GM18502 (cell line): Measurements from ENCODE around the gene B4GAT1.
A peak's percentile ranks its signal among the peaks of the same experiment; 100 is the strongest.

Experiments
- ATAC-seq: cut with Tn5 transposase; IDR thresholded peaks from one replicate; pipeline ENCODE4 v1.9.1; 2021; ENCODE audit warnings: mild to moderate bottlenecking; ENCODE audit not compliant: unreplicated experiment, poor library complexity

B4GAT1 gene

GRCh38 chr11:66338276-66339161 is 8.9 kb downstream of the B4GAT1 start:
- ATAC-seq: no peak

GRCh38 chr11:66337103-66337899 is 10.1 kb downstream of the B4GAT1 start:
- ATAC-seq: no peak

- ATAC-seq: peak; percentile 70
Measured at GRCh38 chr11:66336234-66337102, 11.0 kb downstream of the B4GAT1 start, which contains the start of gene RIN1. TSS of gene RIN1 (minus strand) at chr11:66336434. CDS start at chr11:66336402, 32 bp downstream.

DNA sequence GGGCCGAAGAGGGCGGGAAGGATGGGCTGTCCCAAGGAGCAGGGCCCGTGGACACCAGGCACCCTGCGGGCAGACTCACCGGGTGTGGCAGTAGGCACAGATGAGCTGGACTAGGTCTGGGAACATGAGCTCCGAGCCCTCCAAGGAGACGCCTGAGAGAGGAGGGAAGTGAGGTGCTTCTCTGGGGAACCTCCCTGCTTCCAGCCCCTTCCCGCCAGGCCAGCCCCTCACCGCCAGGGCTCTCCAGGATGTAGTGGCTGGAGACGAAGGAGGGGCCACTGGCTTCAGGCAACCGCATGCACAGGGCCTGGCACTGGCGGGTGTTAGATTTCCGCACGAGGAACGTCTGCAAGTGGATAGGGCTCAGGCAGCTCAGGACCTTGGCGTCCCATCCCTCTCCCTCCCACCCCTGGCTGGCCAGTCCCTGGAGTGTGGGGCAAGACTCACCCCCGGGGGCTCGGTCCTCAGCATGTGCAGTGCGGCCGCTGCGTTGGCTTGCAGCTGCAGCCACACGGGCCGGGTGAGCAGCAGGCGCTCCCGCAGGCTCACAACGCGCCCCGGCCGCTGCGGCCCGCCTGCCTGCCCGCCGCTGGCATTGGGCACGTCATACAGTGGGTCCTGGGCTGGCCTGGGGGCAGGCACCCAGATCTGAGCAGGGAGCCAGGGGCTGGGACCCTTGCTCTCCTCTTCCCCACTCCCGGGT is 11.7 kb downstream of the B4GAT1 start:
- no peak for ATAC-seq

- no peak for ATAC-seq
Measured at GRCh38 chr11:66334605-66335442, 12.6 kb downstream of the B4GAT1 start.

DNA sequence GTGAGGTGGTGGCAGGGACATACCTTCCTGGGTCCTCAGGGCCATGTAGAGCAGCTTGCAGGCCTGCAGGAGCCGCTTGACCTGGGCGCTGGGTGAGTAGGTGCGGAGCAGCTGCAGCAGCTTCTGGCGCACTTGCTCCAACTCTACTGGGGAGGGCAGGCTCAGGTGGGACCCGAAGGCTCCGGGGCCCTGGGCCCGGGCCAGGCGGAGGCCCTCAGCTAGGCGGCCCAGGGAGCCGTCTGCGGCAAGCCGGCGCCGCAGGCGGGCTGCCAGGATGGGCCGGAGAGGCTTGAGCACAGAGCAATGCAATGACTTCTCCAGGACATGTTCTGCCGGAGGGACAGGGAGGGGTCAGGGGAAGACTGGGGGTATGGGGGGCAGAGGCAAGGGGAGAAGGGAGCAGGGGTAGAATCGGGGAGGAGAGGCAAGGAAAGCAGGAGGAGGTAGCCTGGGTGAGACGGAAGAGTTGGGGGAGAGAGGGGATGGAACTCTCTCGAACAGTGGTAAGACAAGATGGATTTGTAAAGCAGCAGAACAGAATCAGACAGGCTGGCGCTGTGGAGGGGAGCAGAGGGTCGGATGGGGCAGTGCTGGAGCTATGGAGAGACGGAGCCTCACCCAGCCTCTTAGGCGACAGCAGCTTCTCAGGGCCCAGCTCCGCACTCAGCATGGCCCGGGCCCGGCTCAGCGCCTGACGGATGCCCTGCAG is 13.4 kb downstream of the B4GAT1 start:
- no peak for ATAC-seq

DNA sequence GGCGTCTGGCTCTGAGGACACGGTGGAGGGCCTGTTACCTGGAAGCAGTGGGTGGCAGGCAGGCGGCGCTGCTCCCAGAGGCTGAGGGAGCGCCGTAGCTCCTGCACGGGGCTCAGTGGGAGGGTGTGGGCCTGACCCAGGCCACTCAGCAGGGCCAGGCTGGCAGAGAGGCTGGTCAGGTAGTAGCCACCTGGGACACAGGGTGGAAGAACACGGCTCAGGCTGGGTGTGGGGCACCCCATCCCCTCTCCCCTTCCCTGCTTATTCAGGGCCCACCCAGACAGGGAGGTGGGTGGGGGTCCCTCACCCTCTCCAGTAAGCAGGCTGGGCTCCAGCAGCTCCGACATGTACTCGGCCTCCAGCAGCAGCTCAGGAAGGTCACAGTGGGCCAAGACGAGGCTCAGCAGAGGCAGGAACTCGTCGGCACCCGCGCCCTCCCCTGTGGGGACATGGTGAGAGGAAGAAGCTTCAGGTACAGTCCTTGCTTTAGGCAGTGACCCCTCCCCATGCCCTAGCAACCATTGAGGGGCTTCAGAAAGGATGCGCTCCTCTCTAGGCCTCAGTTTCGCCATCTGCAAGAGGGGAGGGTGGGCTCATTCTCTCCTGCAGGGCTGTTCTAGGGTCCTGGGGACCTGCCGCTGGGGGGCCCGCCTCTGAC is 14.1 kb downstream of the B4GAT1 start:
- no peak for ATAC-seq

- no peak for ATAC-seq
Measured at GRCh38 chr11:66332371-66333219, 14.8 kb downstream of the B4GAT1 start.

GRCh38 chr11:66331542-66332370 is 15.7 kb downstream of the B4GAT1 start:
- no peak for ATAC-seq

DNA sequence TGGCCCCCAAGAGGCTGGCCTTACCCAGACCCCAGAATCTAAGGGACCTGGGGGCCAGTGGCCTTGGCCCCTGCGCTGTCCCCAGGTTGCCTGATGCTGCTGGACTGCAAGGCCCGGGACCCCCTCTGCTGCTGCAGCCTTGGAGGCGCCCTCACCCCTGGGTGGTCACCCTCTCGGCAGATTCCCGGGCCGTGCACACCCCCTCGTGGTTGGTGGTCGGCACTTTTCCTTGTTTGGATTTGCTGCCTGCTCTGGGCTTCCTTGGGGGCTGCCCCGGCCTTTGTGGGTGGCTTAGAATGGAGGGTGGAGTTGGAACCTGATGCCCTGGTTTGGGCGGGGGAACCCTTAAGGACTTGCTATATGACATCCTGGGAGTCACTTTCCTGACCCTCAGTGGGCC is 16.5 kb downstream of the B4GAT1 start:
- ATAC-seq: no peak

DNA sequence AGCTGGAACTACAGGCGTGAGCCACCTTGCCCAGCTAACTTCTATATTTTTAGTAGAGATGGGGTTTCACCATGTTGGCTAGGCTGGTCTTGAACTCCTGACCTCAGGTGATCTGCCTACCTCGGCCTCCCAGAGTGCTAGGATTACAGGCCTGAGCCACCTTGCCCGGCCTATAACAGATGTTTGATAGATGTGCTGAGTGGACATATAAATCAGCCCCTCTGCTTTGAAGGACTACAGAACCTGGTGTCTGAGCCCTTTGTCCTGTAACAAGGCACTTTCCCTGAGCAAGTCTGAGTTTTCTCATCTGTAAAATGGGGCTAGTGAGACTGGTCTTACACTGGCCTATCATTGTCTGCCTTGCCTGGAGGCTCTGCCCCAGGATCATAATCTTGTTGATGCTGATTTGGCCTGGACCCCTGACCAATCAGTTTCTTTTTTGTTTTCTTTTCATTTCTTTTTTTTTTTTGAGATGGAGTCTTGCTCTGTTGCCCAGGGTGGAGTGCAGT is 18.2 kb downstream of the B4GAT1 start:
- ATAC-seq: no peak

DNA sequence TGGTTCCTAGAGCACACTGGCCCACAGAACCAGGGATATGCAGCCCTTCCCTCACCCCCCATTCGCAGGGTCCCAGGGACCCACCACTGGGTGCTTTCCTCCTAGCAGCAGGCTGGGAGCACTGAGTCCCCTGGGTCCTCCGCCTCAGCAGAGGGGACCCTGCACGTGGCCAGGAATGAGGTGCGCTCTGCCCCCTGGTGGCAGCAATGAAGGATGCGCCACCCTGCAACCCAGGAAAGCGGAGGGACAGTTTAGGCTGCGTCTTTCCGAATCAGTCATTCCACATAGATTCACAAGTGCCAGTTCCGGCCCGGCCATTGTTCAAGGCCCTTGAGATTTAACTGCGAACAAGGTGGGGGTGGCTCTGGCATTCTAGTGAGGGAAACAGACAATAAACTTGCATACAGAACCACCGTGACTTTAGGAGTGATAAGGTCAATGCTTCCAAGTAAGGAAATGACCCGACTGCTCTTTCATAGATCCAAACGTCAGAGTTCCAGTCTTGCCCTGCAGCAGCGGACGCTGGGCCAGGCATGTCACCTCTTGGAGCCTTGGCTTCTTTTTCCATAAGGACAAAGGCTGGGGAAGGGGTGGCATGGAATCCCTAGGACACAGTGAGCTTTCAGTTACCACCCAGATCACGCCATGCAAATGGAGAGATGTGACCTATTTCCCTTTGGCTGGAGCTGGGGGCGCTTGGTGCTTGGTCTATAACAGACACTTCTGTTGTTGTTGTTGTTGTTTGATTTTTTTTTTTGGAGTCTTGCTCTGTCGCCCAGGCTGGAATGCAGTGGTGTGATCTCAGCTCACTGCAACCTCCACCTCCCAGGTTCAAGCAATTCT is 18.9 kb downstream of the B4GAT1 start:
- peak; percentile 63 for ATAC-seq

GRCh38 chr11:66328031-66328301 is 19.5 kb downstream of the B4GAT1 start:
- no peak for ATAC-seq

DNA sequence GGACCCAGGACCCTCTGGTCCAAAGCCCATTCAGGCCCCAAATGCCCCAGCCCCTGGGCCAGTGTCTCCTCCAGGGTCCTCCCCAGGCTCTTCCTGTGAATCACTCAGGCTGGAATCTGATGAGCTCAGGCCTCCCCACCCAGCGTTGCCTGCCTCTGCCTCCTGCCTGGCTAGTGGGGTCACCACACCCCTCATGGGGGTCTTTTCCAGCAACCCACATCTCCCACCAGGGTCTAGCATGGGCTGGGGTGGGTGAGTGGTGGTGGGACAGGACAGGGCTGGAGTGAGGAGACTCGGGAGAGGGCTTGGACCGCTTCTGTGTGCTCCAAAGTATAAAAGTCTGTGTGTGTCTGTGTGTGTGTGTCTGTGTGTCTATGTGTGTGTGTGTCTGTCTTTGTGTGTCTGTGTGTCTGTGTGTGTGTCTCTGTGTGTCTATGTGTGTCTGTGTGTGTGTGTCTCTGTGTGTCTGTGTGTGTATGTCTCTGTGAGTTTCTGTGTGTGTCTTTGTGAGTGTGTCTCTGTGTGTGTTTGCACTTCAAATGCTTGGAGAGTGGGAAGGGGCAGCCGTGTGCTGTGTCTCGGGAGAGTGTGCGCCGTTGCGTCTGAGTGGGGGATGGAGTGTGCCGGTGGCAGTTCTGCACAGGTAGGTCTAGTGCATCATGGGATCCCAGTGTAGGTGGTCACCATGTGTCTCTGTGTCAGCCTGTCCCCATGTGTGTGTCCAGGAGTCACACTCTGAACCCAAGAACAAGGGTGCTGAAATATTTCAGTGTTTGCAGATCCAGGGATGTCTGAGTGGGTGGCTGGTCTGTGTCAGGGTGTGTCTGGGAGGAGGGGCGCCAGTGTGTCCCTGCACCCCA is 20.0 kb downstream of the B4GAT1 start:
- no peak for ATAC-seq
